Liver (tissue), 9 donors: ENCODE data around the gene AMT. TPM values are rescaled to one million over a fixed set of nuclear protein-coding genes. Genes with fewer than 3 reads are reported as not detected.

Experiments used
- DNase-seq: peaks from one replicate; pipeline ENCODE4 v3.0.0-alpha.2; 2017; ENCODE audit warnings: low spot score
- H3K27ac ChIP-seq, 2 donors: one replicate each; pipeline ENCODE4 v1.7.0; 2013; ENCODE audit warnings: inconsistent platforms in 2 of 2, low read length in 2 of 2, control low read depth in 1 of 2, low read depth in 1 of 2, mild to moderate bottlenecking in 1 of 2
- H3K27me3 ChIP-seq, 4 donors: one replicate each; pipeline versions ENCODE4 v1.6.1 to v1.7.0; 2013; ENCODE audit warnings: low read length in 3 of 4, inconsistent platforms in 1 of 4, mild to moderate bottlenecking in 1 of 4, moderate library complexity in 1 of 4; ENCODE audit not compliant: control insufficient read depth in 4 of 4, insufficient read depth in 4 of 4
- H3K36me3 ChIP-seq, 4 donors: one replicate each; pipeline versions ENCODE4 v1.6.1 to v1.7.0; 2013; ENCODE audit warnings: low read length in 3 of 4, mild to moderate bottlenecking in 3 of 4, low read depth in 1 of 4, moderate library complexity in 1 of 4; ENCODE audit not compliant: control insufficient read depth in 4 of 4, insufficient read depth in 3 of 4
- H3K4me1 ChIP-seq, 4 donors: one replicate each; pipeline versions ENCODE4 v1.6.1 to v1.7.0; 2013; ENCODE audit warnings: low read length in 3 of 4, mild to moderate bottlenecking in 3 of 4, moderate library complexity in 1 of 4; ENCODE audit not compliant: control insufficient read depth in 4 of 4, insufficient read depth in 4 of 4
- H3K4me3 ChIP-seq, 3 donors: one replicate each; pipeline versions ENCODE4 v1.6.1 to v1.7.0; 2013; ENCODE audit warnings: low read length in 3 of 3, control low read depth in 1 of 3, low read depth in 1 of 3, mild to moderate bottlenecking in 1 of 3
- H3K9ac ChIP-seq, 2 donors: one replicate each; pipeline ENCODE4 v1.7.0; 2013; ENCODE audit warnings: low read length in 2 of 2, mild to moderate bottlenecking in 2 of 2, moderate library complexity in 2 of 2, control low read depth in 1 of 2, low read depth in 1 of 2
- H3K9me3 ChIP-seq, 4 donors: one replicate each; pipeline versions ENCODE4 v1.6.1 to v1.7.0; 2013; ENCODE audit warnings: low read length in 3 of 4; ENCODE audit not compliant: control insufficient read depth in 4 of 4
- EGR1 ChIP-seq, 2 donors: IDR thresholded peaks; 2 replicates each; pipeline ENCODE4 v1.6.1; 2016 to 2018; ENCODE audit warnings: antibody characterized with exemption in 2 of 2, low read depth in 2 of 2
- FOXA1 ChIP-seq: IDR thresholded peaks from 2 replicates; pipeline ENCODE4 v1.6.1; 2016; ENCODE audit warnings: antibody characterized with exemption
- FOXA2 ChIP-seq: IDR thresholded peaks from 2 replicates; pipeline ENCODE4 v1.6.1; 2016; ENCODE audit warnings: antibody characterized with exemption
- GABPA ChIP-seq, 2 donors: IDR thresholded peaks in 1 of 2; conservative IDR thresholded peaks in 1 of 2; 2 replicates each; pipeline ENCODE4 v1.6.1; 2016; ENCODE audit warnings: antibody characterized with exemption in 2 of 2, mild to moderate bottlenecking in 1 of 2, moderate library complexity in 1 of 2
- HNF4A ChIP-seq, 2 donors: conservative IDR thresholded peaks; 2 replicates each; pipeline ENCODE4 v1.6.1; 2016; ENCODE audit warnings: antibody characterized with exemption in 2 of 2, mild to moderate bottlenecking in 2 of 2
- HNF4G ChIP-seq: IDR thresholded peaks from 2 replicates; pipeline ENCODE4 v1.6.1; 2016; ENCODE audit warnings: antibody characterized with exemption
- JUND ChIP-seq, 2 donors: IDR thresholded peaks; 2 replicates each; pipeline ENCODE4 v1.6.1; 2016; ENCODE audit warnings: antibody characterized with exemption in 2 of 2
- MAX ChIP-seq: IDR thresholded peaks from 2 replicates; pipeline ENCODE4 v1.6.1; 2016; ENCODE audit warnings: antibody characterized with exemption
- NR2F2 ChIP-seq: IDR thresholded peaks from 2 replicates; pipeline ENCODE4 v1.6.1; 2016; ENCODE audit warnings: antibody characterized with exemption
- RAD21 ChIP-seq, 2 donors: IDR thresholded peaks; 2 replicates each; pipeline ENCODE4 v1.6.1; 2016; ENCODE audit warnings: antibody characterized with exemption in 2 of 2, mild to moderate bottlenecking in 2 of 2
- REST ChIP-seq: IDR thresholded peaks from 2 replicates; pipeline ENCODE4 v1.6.1; 2016; ENCODE audit warnings: antibody characterized with exemption, mild to moderate bottlenecking
- RXRA ChIP-seq, 2 donors: IDR thresholded peaks; 2 replicates each; pipeline ENCODE4 v1.6.1; 2017 to 2018; ENCODE audit warnings: antibody characterized with exemption in 2 of 2, mild to moderate bottlenecking in 1 of 2
- SP1 ChIP-seq: IDR thresholded peaks from 2 replicates; pipeline ENCODE4 v1.6.1; 2018; ENCODE audit warnings: antibody characterized with exemption, mild to moderate bottlenecking
- TAF1 ChIP-seq: conservative IDR thresholded peaks from 2 replicates; pipeline ENCODE4 v1.6.1; 2016; ENCODE audit warnings: antibody characterized with exemption, mild to moderate bottlenecking
- YY1 ChIP-seq: IDR thresholded peaks from 2 replicates; pipeline ENCODE4 v1.6.1; 2016; ENCODE audit warnings: antibody characterized with exemption, mild to moderate bottlenecking
- ZBTB33 ChIP-seq: IDR thresholded peaks from 2 replicates; pipeline ENCODE4 v1.6.1; 2016; ENCODE audit warnings: antibody characterized with exemption
- WGBS: extraction: QIAGEN DNeasy Blood & Tissue Kit; methylation state at CpG from one replicate; pipeline ENCODE4 v1.1.7; 2013; 5-methylcytosine and 5-hydroxymethylcytosine counted together
- polyA plus RNA-seq, 2 donors: library from polyadenylated mRNA; stranded (reverse) in 1 of 2; unstranded in 1 of 2; fragments of 200-250 nt in 1 of 2; fragments of >200 nt in 1 of 2; fragmentation: Nextera tagmentation in 1 of 2; extraction: Ambion mirVana in 1 of 2; gene quantifications; one replicate each; pipeline versions ENCODE4 v1.2.1 to v1.2.3, GENCODE V29; 2013 to 2015
- total RNA-seq, 2 donors: library from RNA; depleted of rRNA; stranded (reverse); fragments of >200 nt; gene quantifications; one replicate each; pipeline ENCODE4 v1.2.3, GENCODE V29; 2014
- TF ChIP-seq, protein P1 (sequence below): IDR thresholded peaks from 2 replicates; pipeline ENCODE4 v1.6.1; 2016; ENCODE audit warnings: antibody characterized with exemption
- TF ChIP-seq, protein P2 (sequence below): fragments of 150-350 bp; IDR thresholded peaks from 2 replicates; pipeline ENCODE4 v1.5.1; 2017; ENCODE audit warnings: improper control_type of control experiment, low read depth, low read length; ENCODE audit not compliant: missing input control
- donor health status: healthy.
- donor health status: healthy.
- donor health status: healthy.
- donor health status: healthy.
- donor health status: healthy.

Gene AMT
- total and polyA plus RNA-seq, 4 donors = 15.6 to 28.7 (median 25.5) TPM

DNA sequence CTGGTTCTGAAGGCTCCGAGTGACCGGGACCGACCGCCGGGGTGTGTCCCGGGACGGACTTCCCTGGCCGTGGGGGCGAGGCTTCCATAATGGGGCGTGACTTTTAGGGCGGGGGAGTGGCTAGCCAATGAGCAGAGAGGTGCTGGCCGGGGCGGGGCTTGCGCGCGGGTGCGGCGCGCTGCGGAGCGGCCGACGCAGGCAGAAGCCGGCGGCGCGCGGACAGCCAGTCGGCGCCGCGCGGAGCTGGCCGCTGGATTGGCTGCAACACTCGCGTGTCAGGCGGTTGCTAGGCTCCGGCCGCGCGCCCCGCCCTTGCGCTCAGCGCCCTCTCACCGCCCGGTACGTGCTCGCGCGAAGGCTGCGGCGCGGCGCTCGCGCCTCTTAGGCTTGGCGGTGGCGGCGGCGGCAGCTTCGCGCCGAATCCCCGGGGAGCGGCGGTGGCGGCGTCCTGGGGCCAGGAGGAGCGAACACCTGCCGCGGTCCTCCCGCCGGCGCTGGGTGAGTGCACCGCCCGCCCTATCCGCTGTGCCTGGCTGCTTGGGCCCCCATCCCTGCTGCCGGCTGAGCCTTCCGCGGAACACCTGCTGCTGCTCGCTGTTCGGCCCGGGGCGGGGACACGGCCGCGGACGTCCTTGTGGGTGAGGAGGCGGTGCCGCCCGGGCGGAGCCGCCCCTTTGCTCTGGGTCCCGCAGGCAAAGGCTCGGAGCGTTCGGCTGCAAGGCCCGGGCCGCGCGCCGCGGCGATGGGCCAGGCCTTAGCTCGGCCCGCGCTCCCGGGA lies 47.9 kb upstream of the AMT start, which contains the start of gene DAG1:
Gene DAG1, plus strand, starts transcription at position 332 of the 778 bp plus-strand sequence. CDS start 40,268 bp downstream, outside the sequence.
- Histone ChIP-seq H3K36me3 (no peaks in the 10 kb centered on the region), H3K9ac (peak within 1 kb of the TSS; percentile 90 to 92), H3K9me3 (no peaks in the 10 kb centered on the region), H3K27ac (peak within 1 kb of the TSS; percentile 91 to 97), H3K4me1 (peaks cover 4 to 29% (median 22%) of the 10 kb centered on the region in 4 donors), H3K4me3 (peak within 1 kb of the TSS; percentile 81 to 93 (median 85)), H3K27me3 (no peaks in the 10 kb centered on the region)
- peak; percentile 99 for DNase-seq
- TF ChIP-seq RXRA (IDR thresholded peaks at IDR 0.05) (no peak), EGR1 (IDR thresholded peaks at IDR 0.05; ENCODE audit: low read depth in 2 of 2) (peak in 1 of 2 donors; percentile 21), REST (peak; percentile 70), JUND (IDR thresholded peaks at IDR 0.05) (no peak), TAF1 (no peak), MAX (no peak), GABPA (IDR thresholded peaks at IDR 0.05 in 1 of 2, conservative IDR thresholded peaks at IDR 0.05 in 1 of 2) (no peak), NR2F2 (no peak), RAD21 (IDR thresholded peaks at IDR 0.05) (no peak), SP1 (peak; percentile 79), HNF4A (conservative IDR thresholded peaks at IDR 0.05) (peak in 1 of 2 donors; percentile 14), FOXA1 (no peak), FOXA2 (no peak), YY1 (peak; percentile 56), HNF4G (no peak), ZBTB33 (no peak)
- TF ChIP-seq, protein P1, sequence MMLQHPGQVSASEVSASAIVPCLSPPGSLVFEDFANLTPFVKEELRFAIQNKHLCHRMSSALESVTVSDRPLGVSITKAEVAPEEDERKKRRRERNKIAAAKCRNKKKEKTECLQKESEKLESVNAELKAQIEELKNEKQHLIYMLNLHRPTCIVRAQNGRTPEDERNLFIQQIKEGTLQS = no peak
- TF ChIP-seq, protein P2, sequence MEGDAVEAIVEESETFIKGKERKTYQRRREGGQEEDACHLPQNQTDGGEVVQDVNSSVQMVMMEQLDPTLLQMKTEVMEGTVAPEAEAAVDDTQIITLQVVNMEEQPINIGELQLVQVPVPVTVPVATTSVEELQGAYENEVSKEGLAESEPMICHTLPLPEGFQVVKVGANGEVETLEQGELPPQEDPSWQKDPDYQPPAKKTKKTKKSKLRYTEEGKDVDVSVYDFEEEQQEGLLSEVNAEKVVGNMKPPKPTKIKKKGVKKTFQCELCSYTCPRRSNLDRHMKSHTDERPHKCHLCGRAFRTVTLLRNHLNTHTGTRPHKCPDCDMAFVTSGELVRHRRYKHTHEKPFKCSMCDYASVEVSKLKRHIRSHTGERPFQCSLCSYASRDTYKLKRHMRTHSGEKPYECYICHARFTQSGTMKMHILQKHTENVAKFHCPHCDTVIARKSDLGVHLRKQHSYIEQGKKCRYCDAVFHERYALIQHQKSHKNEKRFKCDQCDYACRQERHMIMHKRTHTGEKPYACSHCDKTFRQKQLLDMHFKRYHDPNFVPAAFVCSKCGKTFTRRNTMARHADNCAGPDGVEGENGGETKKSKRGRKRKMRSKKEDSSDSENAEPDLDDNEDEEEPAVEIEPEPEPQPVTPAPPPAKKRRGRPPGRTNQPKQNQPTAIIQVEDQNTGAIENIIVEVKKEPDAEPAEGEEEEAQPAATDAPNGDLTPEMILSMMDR = no peak
- under 1% methylated on average over 108 of the region's 108 CpGs for WGBS
